Testis (tissue), 2 donors: ENCODE data around the gene EPS15.
"Not testable (repeated sequence)": the region's sequence is repeated elsewhere in the genome, so short reads cannot be mapped to it uniquely, and the experiment has no call there.

Experiments
- POLR2A ChIP-seq: fragments of 450-650 bp; IDR thresholded peaks from one replicate; pipeline ENCODE4 v1.6.1; 2017; ENCODE audit warnings: antibody characterized with exemption, mild to moderate bottlenecking, moderate library complexity
- TF ChIP-seq, protein P1 (sequence below), 3 experiments: fragments of 450-650 bp in 2 of 3; fragments of 200-600 bp in 1 of 3; sonication (generic) in 1 of 3; IDR thresholded peaks; one replicate each; pipeline ENCODE4 v1.5.1; 2016 to 2019; ENCODE audit warnings: antibody characterized with exemption in 3 of 3, mild to moderate bottlenecking in 2 of 3, moderate library complexity in 1 of 3

DNA sequence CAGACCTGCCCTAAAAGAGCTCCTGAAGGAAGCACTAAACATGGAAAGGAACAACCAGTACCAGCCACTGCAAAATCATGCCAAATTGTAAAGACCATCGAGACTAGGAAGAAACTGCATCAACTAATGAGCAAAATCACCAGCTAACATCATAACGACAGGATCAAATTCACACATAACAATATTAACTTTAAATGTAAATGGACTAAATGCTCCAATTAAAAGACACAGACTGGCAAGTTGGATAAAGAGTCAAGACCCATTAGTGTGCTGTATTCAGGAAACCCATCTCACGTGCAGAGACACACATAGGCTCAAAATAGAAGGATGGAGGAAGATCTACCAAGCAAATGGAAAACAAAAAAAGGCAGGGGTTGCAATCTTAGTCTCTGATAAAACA, 131.8 kb downstream of the EPS15 start:
- TF ChIP-seq, protein P1, sequence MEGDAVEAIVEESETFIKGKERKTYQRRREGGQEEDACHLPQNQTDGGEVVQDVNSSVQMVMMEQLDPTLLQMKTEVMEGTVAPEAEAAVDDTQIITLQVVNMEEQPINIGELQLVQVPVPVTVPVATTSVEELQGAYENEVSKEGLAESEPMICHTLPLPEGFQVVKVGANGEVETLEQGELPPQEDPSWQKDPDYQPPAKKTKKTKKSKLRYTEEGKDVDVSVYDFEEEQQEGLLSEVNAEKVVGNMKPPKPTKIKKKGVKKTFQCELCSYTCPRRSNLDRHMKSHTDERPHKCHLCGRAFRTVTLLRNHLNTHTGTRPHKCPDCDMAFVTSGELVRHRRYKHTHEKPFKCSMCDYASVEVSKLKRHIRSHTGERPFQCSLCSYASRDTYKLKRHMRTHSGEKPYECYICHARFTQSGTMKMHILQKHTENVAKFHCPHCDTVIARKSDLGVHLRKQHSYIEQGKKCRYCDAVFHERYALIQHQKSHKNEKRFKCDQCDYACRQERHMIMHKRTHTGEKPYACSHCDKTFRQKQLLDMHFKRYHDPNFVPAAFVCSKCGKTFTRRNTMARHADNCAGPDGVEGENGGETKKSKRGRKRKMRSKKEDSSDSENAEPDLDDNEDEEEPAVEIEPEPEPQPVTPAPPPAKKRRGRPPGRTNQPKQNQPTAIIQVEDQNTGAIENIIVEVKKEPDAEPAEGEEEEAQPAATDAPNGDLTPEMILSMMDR (IDR thresholded peaks at IDR 0.05) = not testable (repeated sequence)
- not testable (repeated sequence) for TF ChIP-seq POLR2A
